Measurements from ENCODE around the gene PTCD3.

Gene PTCD3

GRCh38 chr2:86073225-86073624 lies 32.8 kb upstream of the PTCD3 start:
- Mint-ChIP-seq H3K36me3 (ENCODE audit: low read depth) (peaks cover 99% of the 10 kb centered on the region), H3K27ac (no peak overlapping the region), H3K4me1 (ENCODE audit: low read depth) (peaks cover 17% of the 10 kb centered on the region), H3K9me3 (no peaks in the 10 kb centered on the region), H3K27me3 (no peaks in the 10 kb centered on the region), H3K4me3 (no peak overlapping the region)
- no peak for DNase-seq

- H3K27me3 Mint-ChIP-seq: no peaks in the 10 kb centered on the region
- no peak for DNase-seq
- peaks cover 100% of the 10 kb centered on the region for H3K36me3 Mint-ChIP-seq (ENCODE audit: low read depth)
- no peak overlapping the region for H3K27ac Mint-ChIP-seq
- peaks cover 15% of the 10 kb centered on the region for H3K4me1 Mint-ChIP-seq (ENCODE audit: low read depth)
- no peaks in the 10 kb centered on the region for H3K9me3 Mint-ChIP-seq
- no peak overlapping the region for H3K4me3 Mint-ChIP-seq
Observed at GRCh38 chr2:86074256-86074655, 31.8 kb upstream of the PTCD3 start.

GRCh38 chr2:86074811-86075210 lies 31.2 kb upstream of the PTCD3 start:
- Mint-ChIP-seq H3K27ac (no peak overlapping the region), H3K4me3 (no peak overlapping the region), H3K9me3 (no peaks in the 10 kb centered on the region), H3K36me3 (ENCODE audit: low read depth) (peaks cover 100% of the 10 kb centered on the region), H3K4me1 (ENCODE audit: low read depth) (peaks cover 16% of the 10 kb centered on the region), H3K27me3 (no peaks in the 10 kb centered on the region)
- DNase-seq: no peak

- no peak for DNase-seq
- peaks cover 100% of the 10 kb centered on the region for H3K36me3 Mint-ChIP-seq (ENCODE audit: low read depth)
- H3K4me1 Mint-ChIP-seq (ENCODE audit: low read depth): peaks cover 26% of the 10 kb centered on the region
- no peaks in the 10 kb centered on the region for H3K9me3 Mint-ChIP-seq
- no peak overlapping the region for H3K4me3 Mint-ChIP-seq
- no peaks in the 10 kb centered on the region for H3K27me3 Mint-ChIP-seq
- no peak overlapping the region for H3K27ac Mint-ChIP-seq
Observed at GRCh38 chr2:86075886-86076285, 30.1 kb upstream of the PTCD3 start.

GRCh38 chr2:86078774-86079545 lies 27.1 kb upstream of the PTCD3 start:
- no peak for DNase-seq
- H3K27ac Mint-ChIP-seq: peak overlapping the region; percentile 33
- H3K27me3 Mint-ChIP-seq: no peaks in the 10 kb centered on the region
- peaks cover 98% of the 10 kb centered on the region for H3K36me3 Mint-ChIP-seq (ENCODE audit: low read depth)
- peaks cover 28% of the 10 kb centered on the region for H3K4me1 Mint-ChIP-seq (ENCODE audit: low read depth)
- H3K4me3 Mint-ChIP-seq: no peak overlapping the region
- no peaks in the 10 kb centered on the region for H3K9me3 Mint-ChIP-seq

GRCh38 chr2:86079981-86080911 lies 25.8 kb upstream of the PTCD3 start:
- DNase-seq: peak; percentile 81
- H3K27ac Mint-ChIP-seq: peak overlapping the region; percentile 65
- H3K36me3 Mint-ChIP-seq (ENCODE audit: low read depth): peaks cover 98% of the 10 kb centered on the region
- peaks cover 28% of the 10 kb centered on the region for H3K4me1 Mint-ChIP-seq (ENCODE audit: low read depth)
- H3K4me3 Mint-ChIP-seq: no peak overlapping the region
- H3K27me3 Mint-ChIP-seq: no peaks in the 10 kb centered on the region
- H3K9me3 Mint-ChIP-seq: no peaks in the 10 kb centered on the region

- Mint-ChIP-seq H3K4me3 (no peak overlapping the region), H3K27ac (no peak overlapping the region), H3K36me3 (ENCODE audit: low read depth) (peaks cover 98% of the 10 kb centered on the region), H3K9me3 (no peaks in the 10 kb centered on the region), H3K27me3 (no peaks in the 10 kb centered on the region), H3K4me1 (ENCODE audit: low read depth) (peaks cover 28% of the 10 kb centered on the region)
- no peak for DNase-seq
Observed at GRCh38 chr2:86081724-86082123, 24.3 kb upstream of the PTCD3 start.

- no peaks in the 10 kb centered on the region for H3K27me3 Mint-ChIP-seq
- H3K9me3 Mint-ChIP-seq: no peaks in the 10 kb centered on the region
- H3K4me1 Mint-ChIP-seq (ENCODE audit: low read depth): peaks cover 27% of the 10 kb centered on the region
- H3K4me3 Mint-ChIP-seq: no peak overlapping the region
- peaks cover 98% of the 10 kb centered on the region for H3K36me3 Mint-ChIP-seq (ENCODE audit: low read depth)
- DNase-seq: no peak
- peak overlapping the region; percentile 44 for H3K27ac Mint-ChIP-seq
Observed at GRCh38 chr2:86082756-86083155, 23.3 kb upstream of the PTCD3 start.

- Mint-ChIP-seq H3K36me3 (ENCODE audit: low read depth) (peaks cover 91% of the 10 kb centered on the region), H3K9me3 (no peaks in the 10 kb centered on the region), H3K27ac (no peak overlapping the region), H3K4me3 (no peak overlapping the region), H3K4me1 (ENCODE audit: low read depth) (no peaks in the 10 kb centered on the region), H3K27me3 (no peaks in the 10 kb centered on the region)
- DNase-seq: no peak
Observed at GRCh38 chr2:86087936-86088850, 17.8 kb upstream of the PTCD3 start.

- H3K27ac Mint-ChIP-seq: no peak overlapping the region
- H3K27me3 Mint-ChIP-seq: no peaks in the 10 kb centered on the region
- peaks cover 92% of the 10 kb centered on the region for H3K36me3 Mint-ChIP-seq (ENCODE audit: low read depth)
- peaks cover 18% of the 10 kb centered on the region for H3K4me1 Mint-ChIP-seq (ENCODE audit: low read depth)
- H3K4me3 Mint-ChIP-seq: no peak overlapping the region
- no peaks in the 10 kb centered on the region for H3K9me3 Mint-ChIP-seq
- DNase-seq: no peak
Observed at GRCh38 chr2:86094229-86094628, 11.8 kb upstream of the PTCD3 start.

- Mint-ChIP-seq H3K4me3 (no peak overlapping the region), H3K9me3 (no peaks in the 10 kb centered on the region), H3K27ac (no peak overlapping the region), H3K4me1 (ENCODE audit: low read depth) (peaks cover 33% of the 10 kb centered on the region), H3K36me3 (ENCODE audit: low read depth) (peaks cover 97% of the 10 kb centered on the region), H3K27me3 (no peaks in the 10 kb centered on the region)
- DNase-seq: no peak
Observed at GRCh38 chr2:86097114-86097896, 8.7 kb upstream of the PTCD3 start.

GRCh38 chr2:86097913-86098312 lies 8.1 kb upstream of the PTCD3 start:
- no peaks in the 10 kb centered on the region for H3K27me3 Mint-ChIP-seq
- no peaks in the 10 kb centered on the region for H3K9me3 Mint-ChIP-seq
- no peak overlapping the region for H3K4me3 Mint-ChIP-seq
- H3K36me3 Mint-ChIP-seq (ENCODE audit: low read depth): peaks cover 97% of the 10 kb centered on the region
- no peak overlapping the region for H3K27ac Mint-ChIP-seq
- DNase-seq: no peak
- H3K4me1 Mint-ChIP-seq (ENCODE audit: low read depth): peaks cover 39% of the 10 kb centered on the region

GRCh38 chr2:86102157-86102556 lies 3.9 kb upstream of the PTCD3 start:
- H3K27me3 Mint-ChIP-seq: no peaks in the 10 kb centered on the region
- peaks cover 52% of the 10 kb centered on the region for H3K4me1 Mint-ChIP-seq (ENCODE audit: low read depth)
- H3K9me3 Mint-ChIP-seq: no peaks in the 10 kb centered on the region
- DNase-seq: no peak
- peaks cover 95% of the 10 kb centered on the region for H3K36me3 Mint-ChIP-seq (ENCODE audit: low read depth)
- H3K4me3 Mint-ChIP-seq: no peak overlapping the region
- H3K27ac Mint-ChIP-seq: peak overlapping the region; percentile 53

Measured in activated T-cell treated with anti-CD3 and anti-CD28 coated beads, Interleukin-2, amount 50 U/mL, for 24 hours (primary cell).